H1 (cell line): ENCODE data around the gene BYSL. TPM values are rescaled to one million over a fixed set of nuclear protein-coding genes. Genes with fewer than 3 reads are reported as not detected.

Experiments used
- BCL11A ChIP-seq, 2 experiments: IDR thresholded peaks; one replicate each; pipeline ENCODE4 v1.6.1; 2011; ENCODE audit warnings: low read depth in 2 of 2, low read length in 2 of 2, mild to moderate bottlenecking in 2 of 2
- FOSL1 ChIP-seq: IDR thresholded peaks from 2 replicates; pipeline ENCODE4 v1.6.1; 2011; ENCODE audit warnings: mild to moderate bottlenecking, low read depth, low read length, moderate library complexity; ENCODE audit not compliant: insufficient read depth
- RBBP5 ChIP-seq: IDR thresholded peaks from 2 replicates; pipeline ENCODE4 v1.7.1; 2012; ENCODE audit warnings: low read depth, mild to moderate bottlenecking, inconsistent platforms, low read length, moderate library complexity, borderline replicate concordance
- polyA plus RNA-seq, 7 experiments: library from polyadenylated mRNA; depleted of rRNA in 3 of 7; stranded (reverse) in 5 of 7; unstranded in 2 of 7; fragments of >200 nt in 5 of 7; fragments of 200-250 nt in 2 of 7; gene quantifications; 1 replicate in 5 of 7; 2 replicates in 1 of 7; 4 replicates in 1 of 7; pipeline versions ENCODE4 v1.2.1 to v1.2.3, GENCODE V29; 2011 to 2013; ENCODE audit warnings: missing spikeins in 2 of 7, mixed read lengths in 2 of 7
- total RNA-seq: library from RNA; stranded (reverse); fragmentation: NEBNext Ultra II Directional; extraction: Animal tissue kit (Norgen Biotek cat#: 25700); gene quantifications from 2 replicates; pipeline ENCODE4 v1.2.1, GENCODE V29; 2021

Gene BYSL
- total and polyA plus RNA-seq, 2 of the 8 experiments (the other 6 are each of a cell fraction or from before 2014, with no cell fraction given) = 37.3 to 49.2 TPM

DNA sequence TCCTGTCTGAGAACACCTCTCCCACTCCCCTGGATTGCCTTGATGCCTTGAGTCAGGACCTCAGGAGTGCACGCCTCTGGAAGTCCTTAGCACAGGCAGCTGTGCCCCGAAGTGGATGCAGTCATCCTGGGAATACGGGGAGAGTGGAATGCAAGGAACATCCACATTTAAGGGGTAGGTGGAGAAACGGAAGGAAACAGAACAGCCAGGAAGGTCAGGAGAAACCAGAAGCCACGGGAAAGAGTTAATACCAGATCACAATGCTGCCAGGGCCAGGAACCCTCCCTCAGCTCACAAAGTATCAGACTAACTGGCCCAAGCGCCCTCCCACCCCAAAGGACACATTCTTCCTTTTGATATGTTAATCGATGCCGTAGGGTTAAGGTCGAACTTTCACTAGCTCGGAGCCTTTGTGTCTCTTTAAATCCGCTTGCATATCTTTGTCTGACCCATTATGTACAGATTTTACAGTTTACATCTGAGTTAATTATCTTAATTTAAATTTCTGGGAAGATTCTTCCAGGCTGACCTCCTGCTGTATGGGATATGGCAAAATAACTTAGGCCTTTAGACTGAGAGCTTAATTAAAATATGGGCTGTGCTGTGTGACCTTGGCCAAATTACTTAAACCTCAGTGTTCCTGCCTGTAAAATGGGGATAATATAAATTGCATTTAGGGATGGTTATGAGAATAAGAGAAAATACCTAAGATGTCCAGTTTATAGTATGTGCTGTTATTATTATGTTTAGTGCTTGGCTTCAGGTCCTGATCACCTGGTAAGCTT lies 44.3 kb downstream of the BYSL start (continued):
- no peak for TF ChIP-seq BCL11A (IDR thresholded peaks at IDR 0.05; ENCODE audit: low read depth in 2 of 2, low read length in 2 of 2)
- TF ChIP-seq RBBP5 = peak; percentile 79; the same call in 1 of the 2 replicates
- no peak for TF ChIP-seq FOSL1
